Loucy (cell line): ENCODE measurements around the gene TMEM273.

ENCODE experiments used
- H2AFZ ChIP-seq: fragments of 200-600 bp; sonication (generic); 2 replicates; pipeline ENCODE4 v1.6.0; 2016; ENCODE audit warnings: antibody characterized with exemption, mild to moderate bottlenecking, low read length, moderate library complexity
- H3F3A ChIP-seq: fragments of 200-600 bp; 2 replicates; pipeline ENCODE4 v1.6.0; 2016; ENCODE audit warnings: antibody characterized with exemption, low read depth, mild to moderate bottlenecking
- H3K27me3 ChIP-seq: fragments of 200-600 bp; sonication (generic); 2 replicates; pipeline ENCODE4 v1.6.1; 2014; ENCODE audit warnings: low read length, mild to moderate bottlenecking; ENCODE audit not compliant: insufficient read depth, poor library complexity, severe bottlenecking
- H3K36me3 ChIP-seq: fragments of 200-600 bp; sonication (generic); 2 replicates; pipeline ENCODE4 v1.6.1; 2016; ENCODE audit warnings: low read length; ENCODE audit not compliant: insufficient read depth
- H3K4me1 ChIP-seq: fragments of 200-600 bp; sonication (generic); 2 replicates; pipeline ENCODE4 v1.5.1; 2014; ENCODE audit warnings: low read length, mild to moderate bottlenecking; ENCODE audit not compliant: insufficient read depth, poor library complexity, severe bottlenecking
- H3K4me2 ChIP-seq: fragments of 200-600 bp; sonication (generic); 2 replicates; pipeline ENCODE4 v1.6.0; 2014; ENCODE audit warnings: antibody characterized with exemption, low read length, low read depth, mild to moderate bottlenecking; ENCODE audit not compliant: poor library complexity, severe bottlenecking
- H3K4me3 ChIP-seq: fragments of 200-600 bp; sonication (generic); 2 replicates; pipeline ENCODE4 v1.5.1; 2014; ENCODE audit warnings: low read length, mild to moderate bottlenecking, mixed read lengths; ENCODE audit not compliant: poor library complexity, severe bottlenecking
- H3K79me2 ChIP-seq: fragments of 200-600 bp; sonication (generic); 2 replicates; pipeline ENCODE4 v1.6.1; 2014; ENCODE audit warnings: low read length; ENCODE audit not compliant: insufficient read depth
- H3K9ac ChIP-seq: fragments of 200-600 bp; sonication (generic); 2 replicates; pipeline ENCODE4 v1.6.0; 2014; ENCODE audit warnings: mild to moderate bottlenecking, low read depth, low read length, moderate library complexity; ENCODE audit not compliant: poor library complexity, severe bottlenecking
- H3K9me2 ChIP-seq: fragments of 200-600 bp; sonication (generic); replicated peaks from 2 replicates; pipeline ENCODE4 v1.6.1; 2016; ENCODE audit warnings: low read depth, low read length, mixed read lengths
- H3K9me3 ChIP-seq: fragments of 200-600 bp; sonication (generic); 2 replicates; pipeline ENCODE4 v1.6.1; 2014; ENCODE audit warnings: mild to moderate bottlenecking, antibody characterized with exemption, low read length, low read depth; ENCODE audit not compliant: insufficient read depth
- H4K20me1 ChIP-seq: fragments of 200-600 bp; sonication (generic); 2 replicates; pipeline ENCODE4 v1.6.0; 2014; ENCODE audit warnings: antibody characterized with exemption, low read length, mild to moderate bottlenecking; ENCODE audit not compliant: insufficient read depth, poor library complexity, severe bottlenecking
- CTCF ChIP-seq: fragments of 200-600 bp; sonication (generic); conservative IDR thresholded peaks from 2 replicates; pipeline ENCODE4 v1.5.1; 2014; ENCODE audit warnings: mild to moderate bottlenecking, antibody characterized with exemption, low read length
- EZH2phosphoT487 ChIP-seq: fragments of 200-600 bp; IDR thresholded peaks from 2 replicates; pipeline ENCODE4 v1.6.1; 2018; ENCODE audit warnings: antibody characterized with exemption, mild to moderate bottlenecking, moderate library complexity, borderline replicate concordance

TMEM273 gene

DNA sequence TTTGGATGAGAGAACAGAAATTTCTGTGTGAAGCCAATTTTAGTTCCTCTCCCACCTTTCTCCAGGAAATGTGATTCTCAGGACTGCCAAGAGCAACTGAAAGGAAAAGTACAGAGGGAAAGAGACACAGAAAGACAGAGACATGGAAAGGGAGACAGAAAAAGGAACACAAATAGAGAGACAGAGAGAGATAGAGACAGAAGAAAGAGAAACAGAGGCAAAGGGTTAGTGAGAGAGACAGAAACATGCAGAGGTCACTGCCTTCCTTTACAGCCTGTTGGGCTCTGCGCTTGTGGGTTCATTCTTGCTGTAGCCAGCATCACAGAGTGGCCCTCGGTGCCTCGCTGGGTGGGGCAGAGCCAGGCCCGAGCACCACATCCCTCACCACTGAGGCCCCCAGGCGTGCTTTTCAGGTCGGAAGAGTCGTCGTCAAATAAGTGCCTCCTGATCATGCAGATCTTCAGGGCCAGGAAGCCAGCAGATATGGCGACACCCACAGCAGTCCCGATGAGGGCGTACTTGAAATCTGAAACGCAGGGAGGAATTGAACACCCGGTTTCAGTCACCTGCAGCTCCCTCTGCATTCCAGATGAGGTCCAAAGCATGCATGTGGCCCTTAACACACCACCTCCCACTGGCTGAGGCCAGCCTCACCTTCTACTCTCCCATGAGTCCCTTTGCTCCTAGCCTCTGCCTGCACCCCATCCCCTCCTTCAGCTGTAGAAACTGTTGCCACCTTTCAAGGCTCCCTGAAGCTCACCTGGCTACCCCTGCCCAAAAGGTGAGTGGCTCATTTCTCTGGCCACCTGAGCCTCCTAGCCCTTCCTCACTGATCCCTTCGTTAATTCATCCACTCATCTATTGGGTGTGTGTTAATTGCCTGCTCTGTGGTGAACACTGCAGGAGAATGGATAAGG is 21.4 kb downstream of the TMEM273 start:
- H4K20me1 ChIP-seq: no peaks in the 10 kb centered on the region
- no peaks in the 10 kb centered on the region for H3K79me2 ChIP-seq
- no peak overlapping the region for H3K4me2 ChIP-seq
- H3K9me3 ChIP-seq: no peaks in the 10 kb centered on the region
- H3K36me3 ChIP-seq: no peaks in the 10 kb centered on the region
- TF ChIP-seq EZH2phosphoT487 (no peak), CTCF (no peak)
- no peaks in the 10 kb centered on the region for H3K27me3 ChIP-seq
- H3F3A ChIP-seq: no peaks in the 10 kb centered on the region
- no peak overlapping the region for H3K4me3 ChIP-seq
- no peaks in the 10 kb centered on the region for H3K9me2 ChIP-seq
- H3K9ac ChIP-seq: no peak overlapping the region
- no peak overlapping the region for H2AFZ ChIP-seq
- H3K4me1 ChIP-seq: no peaks in the 10 kb centered on the region

DNA sequence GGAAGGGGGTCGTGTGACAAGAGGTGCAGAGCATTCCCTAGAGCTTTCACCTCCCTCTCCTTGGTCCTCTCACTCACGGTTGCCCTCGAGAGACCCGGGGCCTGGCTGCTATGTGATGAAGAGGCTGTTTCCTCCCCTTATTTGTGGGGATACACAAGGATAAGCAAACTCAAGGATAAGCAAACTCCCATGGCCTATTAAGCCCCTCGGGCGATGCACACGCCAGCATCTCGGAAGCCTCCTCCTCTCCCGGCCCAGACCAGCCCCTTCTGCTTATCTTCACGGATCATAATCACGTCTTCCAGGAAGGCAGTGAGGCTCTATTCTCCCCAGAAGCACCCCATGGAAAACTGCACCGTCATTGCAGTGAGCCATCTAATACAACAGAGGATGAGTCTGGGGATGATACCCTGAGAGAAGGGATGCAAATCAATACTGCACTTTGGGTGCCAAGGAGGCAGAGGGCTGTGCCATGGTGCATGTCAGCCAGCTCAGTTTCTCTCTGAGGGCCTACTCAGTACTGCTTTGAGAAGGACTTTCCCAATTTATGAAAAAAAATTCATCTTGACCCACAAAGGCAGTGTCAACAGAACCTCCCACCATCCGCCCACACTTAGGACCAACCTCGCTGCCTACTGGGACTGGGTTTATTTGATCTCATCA is 22.2 kb downstream of the TMEM273 start:
- H3K9me2 ChIP-seq: no peaks in the 10 kb centered on the region
- no peak for TF ChIP-seq CTCF
- TF ChIP-seq EZH2phosphoT487: no peak

GRCh38 chr10:49165259-49165658 is 22.9 kb downstream of the TMEM273 start:
- Histone ChIP-seq H4K20me1 (no peaks in the 10 kb centered on the region), H3K27me3 (no peaks in the 10 kb centered on the region), H3F3A (no peaks in the 10 kb centered on the region), H3K4me1 (no peaks in the 10 kb centered on the region), H3K79me2 (no peaks in the 10 kb centered on the region), H2AFZ (no peak overlapping the region), H3K9me3 (no peaks in the 10 kb centered on the region), H3K4me3 (no peak overlapping the region), H3K36me3 (no peaks in the 10 kb centered on the region), H3K4me2 (no peak overlapping the region), H3K9me2 (no peaks in the 10 kb centered on the region), H3K9ac (no peak overlapping the region)
- TF ChIP-seq EZH2phosphoT487 (no peak), CTCF (no peak)

More for the DNA sequence above, 22.2 kb downstream of the TMEM273 start:
- no peaks in the 10 kb centered on the region for H3K4me1 ChIP-seq
- H3K4me3 ChIP-seq: no peak overlapping the region
- no peaks in the 10 kb centered on the region for H4K20me1 ChIP-seq
- no peak overlapping the region for H3K9ac ChIP-seq
- no peaks in the 10 kb centered on the region for H3K79me2 ChIP-seq
- no peak overlapping the region for H3K4me2 ChIP-seq
- H2AFZ ChIP-seq: no peak overlapping the region
- H3K36me3 ChIP-seq: no peaks in the 10 kb centered on the region
- no peaks in the 10 kb centered on the region for H3K27me3 ChIP-seq
- no peaks in the 10 kb centered on the region for H3K9me3 ChIP-seq
- no peaks in the 10 kb centered on the region for H3F3A ChIP-seq
